ENCODE data around the gene KCNF1. TPM values are rescaled to one million over a fixed set of nuclear protein-coding genes. Genes with fewer than 3 reads are reported as not detected.

KCNF1 gene
- total and polyA plus RNA-seq, 4 donors = 0.09 TPM; not detected in 3

- TF ChIP-seq JUND (IDR thresholded peaks at IDR 0.05) = no peak
- no peak for TF ChIP-seq MAX (IDR thresholded peaks at IDR 0.05)
- TF ChIP-seq ATF3 (IDR thresholded peaks at IDR 0.05) = no peak
- TF ChIP-seq SP1 (IDR thresholded peaks at IDR 0.05) = no peak
- TF ChIP-seq CTCF (IDR thresholded peaks at IDR 0.05; ENCODE audit: low read depth, low read length, missing input control) = no peak
- no peak for TF ChIP-seq GABPA (IDR thresholded peaks at IDR 0.05 in 1 of 2, conservative IDR thresholded peaks at IDR 0.05 in 1 of 2)
- TF ChIP-seq FOXA2 (IDR thresholded peaks at IDR 0.05) = no peak
- TF ChIP-seq REST (IDR thresholded peaks at IDR 0.05) = no peak
- TF ChIP-seq RXRA (IDR thresholded peaks at IDR 0.05) = no peak
- no peak for TF ChIP-seq HNF4G (IDR thresholded peaks at IDR 0.05)
- no peak for TF ChIP-seq ZBTB33 (IDR thresholded peaks at IDR 0.05)
- no peak for TF ChIP-seq HNF4A (conservative IDR thresholded peaks at IDR 0.05)
- no peak for TF ChIP-seq RAD21 (IDR thresholded peaks at IDR 0.05)
- no peak for TF ChIP-seq NR2F2 (IDR thresholded peaks at IDR 0.05)
- Histone ChIP-seq H3K4me1 (ENCODE audit: control insufficient read depth in 4 of 4, insufficient read depth in 4 of 4, low read length in 3 of 4) (no peaks in the 10 kb centered on the region), H3K9ac (ENCODE audit: low read depth in 1 of 2, low read length in 2 of 2) (no peak overlapping the region), H3K36me3 (ENCODE audit: control insufficient read depth in 4 of 4, insufficient read depth in 3 of 4, low read depth in 1 of 4, low read length in 3 of 4) (no peaks in the 10 kb centered on the region), H3K9me3 (ENCODE audit: control insufficient read depth in 4 of 4, low read length in 3 of 4) (no peaks in the 10 kb centered on the region), H3K27ac (ENCODE audit: low read depth in 1 of 2, low read length in 2 of 2) (no peak overlapping the region), H3K27me3 (ENCODE audit: control insufficient read depth in 4 of 4, insufficient read depth in 4 of 4, low read length in 3 of 4) (no peaks in the 10 kb centered on the region), H3K4me3 (ENCODE audit: low read depth in 1 of 3, low read length in 3 of 3) (no peak overlapping the region)
- WGBS = 81% methylated on average over 14 of the region's 14 CpGs
- DNase-seq (ENCODE audit: low spot score) = no peak
Observed at GRCh38 chr2:10962004-10962403, 50.3 kb downstream of the KCNF1 start.

- Histone ChIP-seq H3K27me3 (ENCODE audit: control insufficient read depth in 4 of 4, insufficient read depth in 4 of 4, low read length in 3 of 4) (no peaks in the 10 kb centered on the region), H3K9me3 (ENCODE audit: control insufficient read depth in 4 of 4, low read length in 3 of 4) (no peaks in the 10 kb centered on the region), H3K4me1 (ENCODE audit: control insufficient read depth in 4 of 4, insufficient read depth in 4 of 4, low read length in 3 of 4) (no peaks in the 10 kb centered on the region), H3K9ac (ENCODE audit: low read depth in 1 of 2, low read length in 2 of 2) (no peak overlapping the region), H3K27ac (ENCODE audit: low read depth in 1 of 2, low read length in 2 of 2) (no peak overlapping the region), H3K4me3 (ENCODE audit: low read depth in 1 of 3, low read length in 3 of 3) (no peak overlapping the region), H3K36me3 (ENCODE audit: control insufficient read depth in 4 of 4, insufficient read depth in 3 of 4, low read depth in 1 of 4, low read length in 3 of 4) (no peaks in the 10 kb centered on the region)
- DNase-seq (ENCODE audit: low spot score) = no peak
- 47% methylated on average over 8 of the region's 8 CpGs for WGBS
- TF ChIP-seq HNF4G (IDR thresholded peaks at IDR 0.05) (no peak), EGR1 (IDR thresholded peaks at IDR 0.05; ENCODE audit: low read depth in 2 of 2) (no peak), REST (IDR thresholded peaks at IDR 0.05) (no peak), ATF3 (IDR thresholded peaks at IDR 0.05) (no peak), FOXA1 (IDR thresholded peaks at IDR 0.05) (no peak), MAX (IDR thresholded peaks at IDR 0.05) (no peak), CTCF (IDR thresholded peaks at IDR 0.05; ENCODE audit: low read depth, low read length, missing input control) (no peak), TAF1 (conservative IDR thresholded peaks at IDR 0.05) (no peak), RXRA (IDR thresholded peaks at IDR 0.05) (no peak), RAD21 (IDR thresholded peaks at IDR 0.05) (no peak), FOXA2 (IDR thresholded peaks at IDR 0.05) (no peak), JUND (IDR thresholded peaks at IDR 0.05) (no peak)
Observed at GRCh38 chr2:10963155-10963554, 51.4 kb downstream of the KCNF1 start.
